Islet precursor cell (in vitro differentiated cells): Measurements from ENCODE around the gene PHLDA2.
"Not testable (repeated sequence)": the region's sequence is repeated elsewhere in the genome, so short reads cannot be mapped to it uniquely, and the experiment has no call there.

ENCODE experiments used
- DNase-seq: peaks from one replicate; pipeline ENCODE4 v3.0.0-alpha.2; 2018

The PHLDA2 gene

GRCh38 chr11:2912498-2912897 is 16.7 kb downstream of the PHLDA2 start:
- DNase-seq = peak; percentile 98

GRCh38 chr11:2911785-2912391 is 17.3 kb downstream of the PHLDA2 start:
- no peak for DNase-seq

DNA sequence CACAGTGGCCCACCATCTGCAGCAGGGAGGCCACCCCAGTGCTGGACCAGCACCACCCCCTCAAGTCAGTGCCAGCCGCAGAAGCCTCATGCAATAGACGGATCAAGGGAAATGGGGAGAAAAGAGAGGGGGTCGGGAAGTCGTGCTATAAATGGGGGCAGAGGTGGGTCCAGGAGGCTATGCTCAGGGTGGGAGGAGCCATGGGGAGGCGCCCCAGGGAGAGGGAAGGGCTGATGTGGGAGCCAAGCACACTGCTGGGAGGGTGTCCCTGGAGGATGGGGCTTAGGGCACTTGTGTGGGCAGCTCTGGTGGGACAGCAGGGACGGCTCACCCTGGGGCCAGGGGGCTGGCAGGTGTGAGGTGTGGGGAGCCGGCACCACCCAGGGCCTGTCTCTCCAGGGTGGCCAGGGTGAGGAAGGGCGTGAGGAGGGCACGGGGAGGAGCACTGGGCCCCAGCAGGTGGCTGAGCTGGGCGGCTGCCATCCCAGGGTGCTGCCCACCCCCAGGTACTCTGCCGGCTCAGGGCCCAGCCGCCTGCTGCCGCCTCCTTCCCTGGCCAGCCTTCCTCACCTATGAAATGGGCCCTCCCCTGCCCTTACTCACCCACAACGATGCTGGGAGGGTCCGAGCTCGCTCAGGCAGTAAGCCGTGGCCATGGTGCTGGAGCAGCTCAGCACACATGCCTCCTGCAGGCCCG is 18.0 kb downstream of the PHLDA2 start:
- no peak for DNase-seq

DNA sequence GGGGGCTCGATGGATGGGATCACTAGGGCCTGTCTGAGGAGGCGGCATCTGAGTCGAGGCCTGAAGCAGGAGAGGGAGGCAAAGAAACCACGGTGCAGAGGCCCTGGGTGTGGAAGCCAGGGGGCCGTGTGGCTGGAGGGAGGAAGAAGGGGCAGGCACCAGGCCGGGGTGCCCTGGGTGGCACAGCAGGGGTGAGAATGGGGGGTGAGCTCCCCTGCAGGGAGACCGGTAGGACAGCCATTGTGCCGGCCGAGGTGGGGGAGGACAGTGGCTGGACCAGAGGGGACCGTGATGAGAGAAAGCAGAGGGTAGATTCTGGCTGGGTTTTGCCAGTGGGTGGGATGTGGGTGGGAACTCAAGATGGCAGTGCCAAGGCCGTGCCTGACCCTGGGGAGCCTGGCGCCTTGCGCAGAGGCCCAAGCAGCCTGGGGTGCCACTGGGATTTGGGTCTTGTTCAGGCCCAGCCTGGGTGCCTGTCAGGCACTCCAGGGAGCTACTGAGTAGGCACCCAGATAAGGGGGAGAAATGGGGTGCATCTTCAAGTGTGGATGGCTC is 18.7 kb downstream of the PHLDA2 start:
- no peak for DNase-seq

- DNase-seq = no peak
Observed at GRCh38 chr11:2909133-2909902, 19.9 kb downstream of the PHLDA2 start.

DNA sequence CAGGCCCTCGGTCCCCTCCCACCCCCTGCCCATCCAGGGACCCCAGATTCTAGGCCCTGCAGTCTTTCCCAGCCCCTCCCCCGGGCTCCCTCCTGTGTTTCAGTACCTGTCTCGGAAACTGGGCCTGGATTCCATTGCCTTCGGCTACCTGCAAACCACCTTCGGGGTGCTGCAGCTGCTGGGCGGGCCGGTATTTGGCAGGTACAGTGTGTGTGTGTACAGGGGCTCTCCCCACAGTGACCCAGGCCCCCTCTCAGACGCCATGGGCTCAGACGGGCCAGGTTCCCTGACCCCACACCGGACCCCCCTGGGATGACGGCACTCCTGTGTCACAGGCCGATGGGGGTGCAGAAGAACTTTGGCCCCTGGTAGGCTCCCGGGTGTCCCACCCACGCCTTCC is 21.1 kb downstream of the PHLDA2 start:
- DNase-seq = no peak

DNA sequence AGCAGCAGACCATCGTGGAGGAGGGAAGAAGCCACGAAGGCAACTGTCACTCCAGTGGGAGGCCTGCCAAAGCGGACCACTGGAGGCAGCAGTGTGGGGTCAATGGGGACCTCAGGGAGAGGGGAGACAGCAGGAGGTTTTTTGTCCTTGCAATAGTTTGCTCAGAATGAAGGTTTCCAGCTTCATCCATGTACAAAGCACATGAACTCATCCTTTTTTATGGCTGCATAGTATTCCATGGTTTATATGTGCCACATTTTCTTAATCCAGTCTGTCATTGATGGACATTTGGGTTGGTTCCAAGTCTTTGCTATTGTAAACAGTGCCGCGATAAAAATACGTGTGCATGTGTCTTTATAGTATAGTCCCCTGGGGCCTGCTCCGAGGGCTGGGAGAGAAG is 23.9 kb downstream of the PHLDA2 start:
- DNase-seq = not testable (repeated sequence)

DNA sequence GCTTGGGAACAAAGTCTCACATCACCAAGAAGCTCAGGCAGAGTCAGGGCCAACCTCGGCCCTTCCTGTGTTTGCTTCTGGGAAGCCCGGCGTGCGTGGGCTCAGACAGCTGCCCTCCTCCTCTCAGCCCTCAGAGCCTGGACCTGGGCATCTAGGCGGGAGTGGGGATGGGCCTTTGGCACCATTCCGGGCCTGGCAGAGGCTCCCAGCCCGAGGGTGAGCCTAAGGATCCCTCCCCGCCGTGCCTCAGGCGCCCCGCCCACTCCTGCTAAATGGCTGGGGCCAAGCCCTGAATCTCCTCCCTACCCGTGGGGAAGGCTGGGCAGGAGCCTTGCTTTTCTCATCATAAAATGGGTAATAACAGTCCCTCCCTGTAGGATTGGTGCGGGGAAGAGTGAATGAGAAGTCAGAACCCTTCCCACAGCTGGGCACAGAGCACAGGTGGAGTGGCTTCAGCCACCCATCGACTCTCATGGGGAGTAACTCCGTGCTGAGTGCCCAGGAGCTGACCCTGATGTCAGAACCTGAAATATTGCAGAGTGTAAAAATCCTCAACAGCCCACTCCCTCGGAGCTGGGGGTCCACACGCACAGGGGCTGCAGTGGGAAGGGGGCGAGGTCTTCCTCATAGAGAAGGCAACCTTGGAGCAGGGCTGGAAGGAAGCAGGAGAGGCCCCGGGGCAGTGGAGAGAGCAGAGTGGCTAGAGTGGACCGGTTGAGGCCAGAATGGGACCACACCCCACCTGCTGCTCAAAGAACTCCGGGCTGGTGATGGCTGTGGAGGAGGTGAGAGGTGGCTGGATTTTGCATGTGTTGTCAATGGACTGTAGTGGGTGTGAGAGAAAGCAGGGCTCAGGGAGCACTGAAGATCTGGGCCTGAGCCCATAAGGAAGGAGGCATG is 24.8 kb downstream of the PHLDA2 start:
- no peak for DNase-seq

DNA sequence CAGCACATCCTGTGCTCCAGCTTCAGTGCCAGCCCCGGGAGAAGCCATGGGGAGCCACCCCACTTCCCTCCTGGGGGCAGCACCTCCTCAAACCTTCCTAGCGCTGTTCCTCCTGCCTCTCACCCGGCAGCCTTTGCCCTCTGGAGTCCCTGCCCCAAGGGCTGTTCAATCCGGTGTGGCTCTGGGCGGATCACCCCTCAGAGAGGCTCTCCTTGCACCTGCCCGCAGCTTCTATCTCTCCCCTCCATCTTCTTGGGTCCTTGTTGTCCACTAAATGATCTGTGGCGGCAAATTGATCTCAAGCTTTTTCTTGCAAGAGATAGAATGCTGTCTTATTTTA is 25.6 kb downstream of the PHLDA2 start:
- DNase-seq = no peak

DNA sequence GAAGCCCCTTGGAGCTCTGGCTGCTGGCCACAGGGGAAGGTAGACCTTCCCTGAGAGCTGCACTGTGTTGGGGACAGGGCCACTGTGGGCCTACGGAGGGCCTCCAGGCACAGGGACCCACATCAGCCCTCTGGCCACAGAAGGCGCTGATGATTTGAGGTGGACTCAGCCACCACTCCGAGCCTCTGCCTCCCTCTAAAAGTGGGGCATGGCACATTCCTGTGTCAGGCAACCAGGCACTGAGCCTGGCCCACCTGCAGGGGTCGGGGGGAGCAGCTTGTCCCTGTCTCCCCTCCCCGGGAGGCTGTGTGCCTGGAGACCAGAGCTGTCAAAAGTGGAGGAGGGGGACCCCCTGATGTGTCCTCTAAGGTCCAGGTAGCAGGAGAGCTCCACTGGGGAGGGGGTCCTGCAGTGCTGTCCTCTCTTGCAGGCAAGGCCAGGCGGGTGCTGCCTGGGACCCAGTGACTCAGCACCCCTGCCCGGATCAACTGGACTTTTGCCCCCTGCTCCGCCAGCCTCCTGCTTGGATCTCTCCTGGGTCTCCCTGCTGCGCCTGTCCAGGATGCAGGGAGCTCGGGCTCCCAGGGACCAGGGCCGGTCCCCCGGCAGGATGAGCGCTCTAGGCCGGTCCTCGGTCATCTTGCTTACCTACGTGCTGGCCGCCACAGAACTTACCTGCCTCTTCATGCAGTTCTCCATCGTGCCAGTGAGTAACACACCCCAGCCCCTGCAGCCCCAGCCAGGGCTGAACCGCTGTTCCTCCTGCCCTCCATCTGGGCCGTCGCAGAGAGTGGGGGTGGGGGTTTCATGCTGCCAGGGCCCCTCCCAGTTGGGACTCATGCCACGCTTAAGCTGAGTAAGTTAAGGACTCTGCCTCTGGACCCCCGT is 26.2 kb downstream of the PHLDA2 start:
- DNase-seq = no peak

GRCh38 chr11:2901854-2902783 is 27.1 kb downstream of the PHLDA2 start:
- peak; percentile 98 for DNase-seq

DNA sequence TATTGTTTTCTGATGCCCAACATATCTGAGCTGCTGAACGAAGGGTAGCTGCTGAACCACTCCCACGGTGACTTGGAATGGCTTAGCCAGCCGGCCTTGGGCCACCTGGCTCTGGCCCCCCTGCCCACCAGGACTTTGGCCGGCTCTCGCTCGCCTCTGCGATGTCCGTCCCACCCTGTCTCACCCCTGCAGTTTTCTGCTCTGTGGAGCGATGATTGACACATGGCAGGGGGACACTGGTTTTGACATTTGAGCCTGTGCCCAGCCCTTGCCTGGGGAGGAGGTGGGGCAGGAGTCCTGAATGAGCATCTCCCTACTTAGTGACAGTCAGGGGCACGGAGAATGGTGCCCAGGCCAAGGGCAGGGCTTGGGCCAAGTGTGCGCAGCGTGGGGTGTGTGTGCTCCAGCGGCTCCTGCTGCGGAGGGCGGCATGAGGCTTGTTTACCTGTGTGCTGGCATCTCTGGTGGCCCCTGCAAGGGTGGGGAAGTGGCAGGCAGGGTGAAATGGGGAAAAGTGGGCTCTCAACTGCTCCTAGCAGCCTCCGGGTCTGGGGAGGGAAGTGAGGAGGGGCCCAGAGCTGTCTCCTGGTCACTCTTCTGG is 27.9 kb downstream of the PHLDA2 start:
- no peak for DNase-seq

- DNase-seq = peak; percentile 70
Observed at GRCh38 chr11:2899080-2899783, 30.0 kb downstream of the PHLDA2 start.

- peak; percentile 92 for DNase-seq
Observed at GRCh38 chr11:2898366-2899079, 30.7 kb downstream of the PHLDA2 start.

DNA sequence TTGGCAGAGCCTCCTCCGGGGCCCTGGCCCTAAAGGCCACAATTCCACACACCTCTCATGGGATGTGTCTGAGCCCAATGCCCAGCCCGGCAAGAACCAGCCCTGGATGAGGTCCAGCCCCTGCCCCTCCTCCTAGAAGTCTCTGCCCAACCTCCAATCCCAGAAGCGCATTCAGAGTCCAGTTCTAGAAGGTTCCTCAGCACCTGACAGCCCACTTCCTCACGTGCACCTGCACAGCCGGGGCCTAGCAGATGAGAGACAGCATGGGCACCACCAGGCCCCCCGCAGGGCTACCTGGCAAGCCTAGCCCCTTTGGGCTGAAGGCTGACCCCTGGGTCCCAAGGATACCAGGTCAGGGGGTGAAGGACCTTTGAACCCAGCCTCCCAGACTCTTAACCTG is 32.2 kb downstream of the PHLDA2 start:
- DNase-seq = no peak

DNA sequence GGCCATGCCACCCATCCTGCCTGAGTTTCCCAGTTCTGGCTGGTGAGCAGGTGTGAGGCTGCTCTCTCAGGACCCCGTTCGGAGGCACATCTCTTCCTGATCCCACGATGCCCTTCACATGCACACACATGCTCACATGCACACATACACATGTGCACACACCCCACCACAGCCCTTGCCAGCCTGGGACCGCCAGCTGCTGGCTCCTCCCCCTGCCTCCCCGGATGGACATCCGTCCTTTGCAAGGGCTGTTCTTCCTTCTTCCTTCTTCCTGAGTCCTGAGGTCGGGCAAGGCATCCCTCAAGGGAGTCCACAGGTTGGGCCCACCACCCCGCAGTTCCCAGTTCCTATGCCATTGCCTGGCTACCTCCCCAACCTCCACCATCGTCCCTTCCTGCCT is 33.2 kb downstream of the PHLDA2 start:
- DNase-seq = no peak

DNA sequence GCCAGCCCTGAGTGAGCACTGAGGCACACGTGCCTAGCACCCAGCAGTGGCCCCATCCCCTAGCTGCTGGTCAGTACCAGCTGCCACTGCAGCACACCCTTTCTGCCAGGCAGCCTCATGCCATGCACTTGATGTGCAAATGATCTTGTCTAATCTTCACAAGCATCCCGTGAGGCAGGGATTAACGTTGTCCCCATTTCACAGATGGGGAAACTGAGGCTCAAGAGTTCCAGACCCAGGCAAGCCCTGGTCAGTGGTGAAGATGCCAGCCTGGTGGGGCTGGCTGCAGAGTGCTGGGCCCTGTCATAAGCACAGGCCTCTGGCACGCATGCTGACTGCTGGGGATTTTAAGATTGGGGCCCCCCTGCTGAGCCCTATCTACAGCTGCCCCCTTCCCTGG is 35.3 kb downstream of the PHLDA2 start:
- DNase-seq = no peak

DNA sequence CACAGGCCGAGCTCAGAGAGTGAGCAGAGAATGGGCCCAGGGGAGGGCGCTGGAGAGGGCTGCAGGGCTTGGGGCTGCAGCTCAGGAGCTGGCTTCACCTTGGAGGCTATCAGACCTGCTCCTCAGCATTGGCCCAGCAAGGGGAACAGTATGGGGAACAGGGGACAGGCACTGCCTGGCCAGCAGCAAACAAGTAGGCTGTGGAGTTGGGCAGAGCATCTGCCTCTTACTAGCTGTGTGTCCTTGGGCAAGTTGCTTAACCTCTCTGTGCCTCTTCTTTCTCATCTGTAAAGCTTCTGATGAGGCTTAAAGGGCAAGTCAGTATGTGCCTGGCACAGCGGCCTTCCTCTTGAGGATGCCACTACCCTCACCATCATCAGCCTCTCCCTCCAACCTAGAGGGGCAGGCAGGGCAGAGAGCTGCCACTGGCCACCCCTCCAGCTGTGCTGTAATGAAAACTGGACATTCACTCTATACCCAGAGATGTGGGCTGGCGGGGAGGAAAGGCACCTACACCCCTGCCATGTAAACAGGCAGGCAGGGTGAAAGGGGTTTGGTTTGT is 36.2 kb downstream of the PHLDA2 start:
- DNase-seq = no peak
